ENCODE data around the gene ZNF789.
A peak's percentile ranks its signal among the peaks of the same experiment; 100 is the strongest.

The ZNF789 gene

DNA sequence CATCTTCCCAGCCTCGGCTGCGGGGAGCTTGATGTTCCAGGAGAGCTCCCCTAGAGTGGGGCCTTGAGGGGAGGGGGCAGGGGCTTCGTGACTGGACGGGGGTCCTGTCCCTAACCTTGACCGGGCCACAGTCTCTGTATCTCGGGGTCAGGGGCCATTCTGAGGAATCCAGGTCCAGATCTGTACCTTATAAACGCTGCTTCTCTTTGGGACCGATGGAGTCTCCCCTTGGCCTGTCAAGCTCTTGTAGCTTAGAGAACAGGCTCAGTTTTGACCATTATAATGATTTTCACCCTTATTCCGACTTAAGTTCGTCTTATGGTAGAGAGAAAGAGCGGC, 32.6 kb downstream of the ZNF789 start:
- Mint-ChIP-seq H3K4me1 (peaks cover 32% of the 10 kb centered on the region), H3K36me3 (ENCODE audit: low read depth) (peaks cover 5% of the 10 kb centered on the region), H3K27me3 (no peaks in the 10 kb centered on the region), H3K27ac (peak overlapping the region; percentile 97), H3K4me3 (peak overlapping the region; percentile 97), H3K9me3 (peaks cover 4% of the 10 kb centered on the region)
- ATAC-seq (no peak), DNase-seq (no peak)

DNA sequence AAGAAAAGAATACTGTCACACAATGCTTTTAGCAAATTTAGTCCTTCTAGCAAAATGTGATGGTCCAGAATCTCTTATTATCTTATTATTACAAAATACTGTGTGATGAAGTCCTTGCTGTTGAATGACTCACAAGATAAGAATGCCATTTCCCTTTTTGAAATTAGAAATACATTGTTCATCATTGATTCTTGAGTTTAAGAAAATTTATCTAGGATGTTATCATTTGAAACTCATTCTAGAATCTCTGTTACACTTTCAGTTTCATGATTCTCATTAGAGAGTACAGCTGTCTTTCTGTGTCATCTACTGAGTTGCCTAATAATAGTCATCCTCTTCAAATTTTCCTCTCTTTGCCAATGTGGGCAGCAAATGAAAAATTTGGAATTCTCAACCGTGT, 41.4 kb downstream of the ZNF789 start:
- H3K27ac Mint-ChIP-seq = no peak overlapping the region
- H3K27me3 Mint-ChIP-seq = no peaks in the 10 kb centered on the region
- no peak for ATAC-seq
- no peak overlapping the region for H3K4me3 Mint-ChIP-seq
- H3K9me3 Mint-ChIP-seq = no peaks in the 10 kb centered on the region
- peaks cover 6% of the 10 kb centered on the region for H3K4me1 Mint-ChIP-seq
- H3K36me3 Mint-ChIP-seq (ENCODE audit: low read depth) = peaks cover 29% of the 10 kb centered on the region
- DNase-seq = no peak

DNA sequence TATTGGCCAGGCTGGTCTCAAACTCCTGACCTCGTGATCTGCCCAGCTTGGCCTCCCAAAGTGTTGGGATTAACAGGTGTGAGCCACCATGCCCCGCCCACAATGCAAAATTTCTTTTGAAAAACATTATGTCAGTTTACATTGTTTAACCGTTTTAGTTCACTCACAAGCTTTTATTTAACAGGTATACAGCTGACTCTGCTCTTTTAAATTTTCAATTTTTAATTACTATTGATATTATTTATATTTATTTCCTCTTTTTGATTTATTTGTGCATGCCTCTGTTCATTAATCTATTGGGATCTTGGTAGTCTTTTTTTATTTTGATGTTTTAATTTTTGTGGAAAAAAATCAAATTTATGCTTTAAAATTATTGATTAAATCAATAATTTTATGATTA, 48.7 kb downstream of the ZNF789 start:
- peaks cover 26% of the 10 kb centered on the region for H3K36me3 Mint-ChIP-seq (ENCODE audit: low read depth)
- no peak overlapping the region for H3K4me3 Mint-ChIP-seq
- no peak overlapping the region for H3K27ac Mint-ChIP-seq
- DNase-seq = no peak
- no peaks in the 10 kb centered on the region for H3K9me3 Mint-ChIP-seq
- H3K27me3 Mint-ChIP-seq = no peaks in the 10 kb centered on the region
- ATAC-seq = no peak
- no peaks in the 10 kb centered on the region for H3K4me1 Mint-ChIP-seq

DNA sequence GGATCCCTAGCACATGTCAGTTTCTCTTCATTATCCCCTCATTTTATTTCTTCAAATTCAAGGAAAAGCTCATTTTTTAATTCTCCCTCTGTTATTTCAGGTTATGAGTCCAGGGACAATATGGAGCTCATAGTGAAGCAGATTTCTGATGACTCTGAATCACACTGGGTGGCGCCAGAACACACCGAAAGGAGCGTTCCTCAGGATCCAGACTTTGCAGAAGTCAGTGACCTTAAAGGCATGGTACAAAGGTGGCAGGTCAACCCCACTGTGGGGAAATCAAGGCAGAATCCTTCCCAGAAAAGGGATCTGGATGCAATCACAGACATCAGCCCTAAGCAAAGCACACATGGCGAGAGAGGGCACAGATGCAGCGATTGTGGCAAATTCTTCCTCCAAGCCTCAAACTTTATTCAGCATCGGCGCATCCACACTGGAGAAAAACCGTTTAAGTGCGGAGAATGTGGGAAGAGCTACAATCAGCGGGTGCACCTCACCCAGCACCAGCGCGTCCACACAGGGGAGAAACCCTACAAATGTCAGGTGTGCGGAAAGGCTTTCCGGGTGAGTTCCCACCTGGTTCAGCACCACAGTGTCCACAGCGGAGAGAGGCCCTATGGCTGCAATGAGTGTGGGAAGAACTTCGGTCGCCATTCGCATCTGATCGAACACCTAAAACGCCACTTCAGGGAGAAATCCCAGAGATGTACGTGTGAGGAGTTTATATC, 53.2 kb downstream of the ZNF789 start:
- peak; percentile 23 for DNase-seq

GRCh38 chr7:99531354-99531765, 58.7 kb downstream of the ZNF789 start:
- no peak for DNase-seq
- Mint-ChIP-seq H3K36me3 (ENCODE audit: low read depth) (peaks cover 73% of the 10 kb centered on the region), H3K4me1 (no peaks in the 10 kb centered on the region), H3K27me3 (no peaks in the 10 kb centered on the region), H3K4me3 (no peak overlapping the region), H3K9me3 (peaks cover 47% of the 10 kb centered on the region), H3K27ac (no peak overlapping the region)
- no peak for ATAC-seq

More for the DNA sequence above, 53.2 kb downstream of the ZNF789 start:
- Mint-ChIP-seq H3K27ac (no peak overlapping the region), H3K4me1 (no peaks in the 10 kb centered on the region), H3K4me3 (no peak overlapping the region), H3K36me3 (ENCODE audit: low read depth) (peaks cover 58% of the 10 kb centered on the region), H3K27me3 (no peaks in the 10 kb centered on the region), H3K9me3 (peaks cover 16% of the 10 kb centered on the region)
- peak; percentile 59 for ATAC-seq

- Mint-ChIP-seq H3K27me3 (no peaks in the 10 kb centered on the region), H3K36me3 (ENCODE audit: low read depth) (peaks cover 41% of the 10 kb centered on the region), H3K4me3 (no peak overlapping the region), H3K27ac (no peak overlapping the region), H3K9me3 (peaks cover 40% of the 10 kb centered on the region), H3K4me1 (no peaks in the 10 kb centered on the region)
- ATAC-seq = no peak
- DNase-seq = no peak
Measured at GRCh38 chr7:99535667-99536066, 63.0 kb downstream of the ZNF789 start.
